Hematopoietic multipotent progenitor cell treated with erythropoietin and hydrocortisone succinate and interleukin-3 and kit ligand, for 4 days (in vitro differentiated cells): Measurements from ENCODE around the gene KCND3.

ENCODE experiments used
- DNase-seq: peaks from one replicate; pipeline ENCODE4 v3.0.0-alpha.2; 2015

The KCND3 gene

GRCh38 chr1:111737216-111738132 lies 252.0 kb downstream of the KCND3 start:
- no peak for DNase-seq

GRCh38 chr1:111736548-111737215 lies 252.8 kb downstream of the KCND3 start:
- DNase-seq, result no peak

GRCh38 chr1:111735858-111736544 lies 253.5 kb downstream of the KCND3 start:
- no peak for DNase-seq

GRCh38 chr1:111735321-111735720 lies 254.1 kb downstream of the KCND3 start:
- no peak for DNase-seq

GRCh38 chr1:111734856-111735255 lies 254.6 kb downstream of the KCND3 start:
- DNase-seq, result no peak

- DNase-seq, result no peak
Observed at GRCh38 chr1:111734426-111734825, 255.0 kb downstream of the KCND3 start.

GRCh38 chr1:111733992-111734341 lies 255.5 kb downstream of the KCND3 start:
- DNase-seq, result peak; percentile 41

GRCh38 chr1:111733183-111733991 lies 256.1 kb downstream of the KCND3 start:
- DNase-seq, result peak; percentile 74

- no peak for DNase-seq
Observed at GRCh38 chr1:111732718-111733117, 256.8 kb downstream of the KCND3 start.

GRCh38 chr1:111731956-111732355 lies 257.5 kb downstream of the KCND3 start:
- DNase-seq, result no peak

GRCh38 chr1:111730706-111731105 lies 258.8 kb downstream of the KCND3 start:
- no peak for DNase-seq

GRCh38 chr1:111729946-111730681 lies 259.4 kb downstream of the KCND3 start:
- no peak for DNase-seq

- no peak for DNase-seq
Observed at GRCh38 chr1:111729271-111729921, 260.1 kb downstream of the KCND3 start.

- DNase-seq, result no peak
Observed at GRCh38 chr1:111727056-111727455, 262.4 kb downstream of the KCND3 start.

GRCh38 chr1:111725192-111725591 lies 264.3 kb downstream of the KCND3 start:
- DNase-seq, result no peak

- no peak for DNase-seq
Observed at GRCh38 chr1:111723871-111724270, 265.6 kb downstream of the KCND3 start.

- no peak for DNase-seq
Observed at GRCh38 chr1:111723091-111723806, 266.2 kb downstream of the KCND3 start.

- no peak for DNase-seq
Observed at GRCh38 chr1:111720977-111721786, 268.3 kb downstream of the KCND3 start.
